ENCODE measurements around the gene COL1A1. TPM values are rescaled to one million over a fixed set of nuclear protein-coding genes. Genes with fewer than 3 reads are reported as not detected.

The COL1A1 gene
- polyA plus RNA-seq, 1 of the 3 experiments (the other 2 are of a cell fraction): 1,461 TPM

DNA sequence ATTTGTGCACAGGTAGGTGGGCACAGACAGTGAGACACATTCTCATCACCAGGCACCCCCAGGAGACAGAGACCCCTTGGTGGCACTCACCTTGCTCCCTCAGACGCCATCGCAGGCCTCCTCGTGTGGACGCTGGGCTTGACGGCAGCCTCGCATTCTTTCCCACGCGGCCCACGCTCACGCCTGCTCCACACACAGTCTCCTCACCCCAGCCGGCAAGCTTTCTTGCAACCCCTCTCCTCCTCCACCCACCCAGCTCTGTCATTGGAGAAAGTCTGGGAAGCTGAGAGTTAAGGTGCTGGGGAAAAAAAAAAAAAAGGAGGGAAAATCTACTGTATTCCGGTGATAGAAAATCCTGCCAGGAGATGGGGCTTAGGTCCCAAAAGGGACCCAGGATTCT, 20.8 kb downstream of the COL1A1 start:
- H3K27ac ChIP-seq (ENCODE audit: low read depth in 2 of 2, low read length in 1 of 2): peak overlapping the region in 1 of 2 experiments; percentile 100; a peak in 1 of 4 replicates

More for the DNA sequence above, 20.8 kb downstream of the COL1A1 start:
- Histone ChIP-seq H3K4me2 (no peak overlapping the region), H3K36me3 (replicated peaks in 1 of 2; ENCODE audit: control insufficient read depth in 1 of 2, insufficient read depth in 2 of 2, low read length in 1 of 2) (peaks cover 14 to 18% of the 10 kb centered on the region in 2 experiments), H3K9me2 (no peaks in the 10 kb centered on the region), H3K27me3 (ENCODE audit: insufficient read depth) (no peaks in the 10 kb centered on the region), H3K9ac (no peak overlapping the region), H4K20me1 (ENCODE audit: insufficient read depth) (peaks cover 41% of the 10 kb centered on the region), H3K9me3 (no peaks in the 10 kb centered on the region), H3K4me3 (ENCODE audit: low read depth in 2 of 2, low read length in 1 of 2) (no peak overlapping the region), H3K79me2 (ENCODE audit: insufficient read depth) (no peaks in the 10 kb centered on the region), H3K4me1 (ENCODE audit: control insufficient read depth in 1 of 2, insufficient read depth in 2 of 2, low read depth in 1 of 2, low read length in 1 of 2) (peaks cover 21 to 48% of the 10 kb centered on the region in 2 experiments; a peak in 3 of 4 replicates), H3F3A (replicated peaks; ENCODE audit: insufficient read depth) (peaks cover 76% of the 10 kb centered on the region), H2AFZ (ENCODE audit: low read depth) (no peak overlapping the region)
- no peak for DNase-seq
- 87% methylated on average over 12 of the region's 12 CpGs for WGBS (ENCODE audit: low lambda C conversion rate)
- TF ChIP-seq SMC3 (IDR thresholded peaks at IDR 0.05; ENCODE audit: low read depth, low read length): no peak
- TF ChIP-seq MXI1 (IDR thresholded peaks at IDR 0.05; ENCODE audit: low read depth, low read length): no peak
- TF ChIP-seq YY1 (IDR thresholded peaks at IDR 0.05; ENCODE audit: low read depth): no peak
- no peak for TF ChIP-seq TCF12 (IDR thresholded peaks at IDR 0.05)
- TF ChIP-seq, protein P1, sequence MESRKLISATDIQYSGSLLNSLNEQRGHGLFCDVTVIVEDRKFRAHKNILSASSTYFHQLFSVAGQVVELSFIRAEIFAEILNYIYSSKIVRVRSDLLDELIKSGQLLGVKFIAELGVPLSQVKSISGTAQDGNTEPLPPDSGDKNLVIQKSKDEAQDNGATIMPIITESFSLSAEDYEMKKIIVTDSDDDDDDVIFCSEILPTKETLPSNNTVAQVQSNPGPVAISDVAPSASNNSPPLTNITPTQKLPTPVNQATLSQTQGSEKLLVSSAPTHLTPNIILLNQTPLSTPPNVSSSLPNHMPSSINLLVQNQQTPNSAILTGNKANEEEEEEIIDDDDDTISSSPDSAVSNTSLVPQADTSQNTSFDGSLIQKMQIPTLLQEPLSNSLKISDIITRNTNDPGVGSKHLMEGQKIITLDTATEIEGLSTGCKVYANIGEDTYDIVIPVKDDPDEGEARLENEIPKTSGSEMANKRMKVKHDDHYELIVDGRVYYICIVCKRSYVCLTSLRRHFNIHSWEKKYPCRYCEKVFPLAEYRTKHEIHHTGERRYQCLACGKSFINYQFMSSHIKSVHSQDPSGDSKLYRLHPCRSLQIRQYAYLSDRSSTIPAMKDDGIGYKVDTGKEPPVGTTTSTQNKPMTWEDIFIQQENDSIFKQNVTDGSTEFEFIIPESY (IDR thresholded peaks at IDR 0.05; ENCODE audit: borderline replicate concordance, low read depth): no peak
- TF ChIP-seq FOXM1 (IDR thresholded peaks at IDR 0.05; ENCODE audit: low read depth): no peak
- no peak for TF ChIP-seq RXRA (IDR thresholded peaks at IDR 0.05; ENCODE audit: borderline replicate concordance, low read depth)
- no peak for TF ChIP-seq SIN3A (IDR thresholded peaks at IDR 0.05; ENCODE audit: borderline replicate concordance, low read depth, low read length)
- TF ChIP-seq, protein P2, sequence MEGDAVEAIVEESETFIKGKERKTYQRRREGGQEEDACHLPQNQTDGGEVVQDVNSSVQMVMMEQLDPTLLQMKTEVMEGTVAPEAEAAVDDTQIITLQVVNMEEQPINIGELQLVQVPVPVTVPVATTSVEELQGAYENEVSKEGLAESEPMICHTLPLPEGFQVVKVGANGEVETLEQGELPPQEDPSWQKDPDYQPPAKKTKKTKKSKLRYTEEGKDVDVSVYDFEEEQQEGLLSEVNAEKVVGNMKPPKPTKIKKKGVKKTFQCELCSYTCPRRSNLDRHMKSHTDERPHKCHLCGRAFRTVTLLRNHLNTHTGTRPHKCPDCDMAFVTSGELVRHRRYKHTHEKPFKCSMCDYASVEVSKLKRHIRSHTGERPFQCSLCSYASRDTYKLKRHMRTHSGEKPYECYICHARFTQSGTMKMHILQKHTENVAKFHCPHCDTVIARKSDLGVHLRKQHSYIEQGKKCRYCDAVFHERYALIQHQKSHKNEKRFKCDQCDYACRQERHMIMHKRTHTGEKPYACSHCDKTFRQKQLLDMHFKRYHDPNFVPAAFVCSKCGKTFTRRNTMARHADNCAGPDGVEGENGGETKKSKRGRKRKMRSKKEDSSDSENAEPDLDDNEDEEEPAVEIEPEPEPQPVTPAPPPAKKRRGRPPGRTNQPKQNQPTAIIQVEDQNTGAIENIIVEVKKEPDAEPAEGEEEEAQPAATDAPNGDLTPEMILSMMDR (IDR thresholded peaks at IDR 0.05): no peak
- no peak for TF ChIP-seq NFIC (IDR thresholded peaks at IDR 0.05; ENCODE audit: borderline replicate concordance)
- TF ChIP-seq FOXJ3 (CRISPR knock-in tag; IDR thresholded peaks at IDR 0.05): no peak
- no peak for TF ChIP-seq GABPA (IDR thresholded peaks at IDR 0.05; ENCODE audit: low read depth)
- TF ChIP-seq TEAD4 (IDR thresholded peaks at IDR 0.05; ENCODE audit: borderline replicate concordance, insufficient read depth): no peak
- TF ChIP-seq, protein P3, sequence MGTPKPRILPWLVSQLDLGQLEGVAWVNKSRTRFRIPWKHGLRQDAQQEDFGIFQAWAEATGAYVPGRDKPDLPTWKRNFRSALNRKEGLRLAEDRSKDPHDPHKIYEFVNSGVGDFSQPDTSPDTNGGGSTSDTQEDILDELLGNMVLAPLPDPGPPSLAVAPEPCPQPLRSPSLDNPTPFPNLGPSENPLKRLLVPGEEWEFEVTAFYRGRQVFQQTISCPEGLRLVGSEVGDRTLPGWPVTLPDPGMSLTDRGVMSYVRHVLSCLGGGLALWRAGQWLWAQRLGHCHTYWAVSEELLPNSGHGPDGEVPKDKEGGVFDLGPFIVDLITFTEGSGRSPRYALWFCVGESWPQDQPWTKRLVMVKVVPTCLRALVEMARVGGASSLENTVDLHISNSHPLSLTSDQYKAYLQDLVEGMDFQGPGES (IDR thresholded peaks at IDR 0.05; ENCODE audit: low read depth, low read length): no peak
- no peak for TF ChIP-seq TAF1 (IDR thresholded peaks at IDR 0.05; ENCODE audit: borderline replicate concordance, low read depth, low read length)
- CTCF ChIA-PET: interaction anchor here (1.4 to 4.0 kb wide), 4 partner anchors 8 to 21 kb away, joined by 3 to 31 read pairs (median 18); partner anchors contain the start of gene COL1A1
- POLR2A ChIA-PET: no interaction called here
